ENCODE results near the gene RHBDL1.
A peak's percentile ranks its signal among the peaks of the same experiment; 100 is the strongest.

RHBDL1 gene

GRCh38 chr16:719815-720446 is 44.5 kb downstream of the RHBDL1 start:
- Mint-ChIP-seq H3K36me3 (no peaks in the 10 kb centered on the region), H3K27me3 (peaks cover 2% of the 10 kb centered on the region), H3K4me1 (peaks cover 15% of the 10 kb centered on the region), H3K9me3 (no peaks in the 10 kb centered on the region), H3K27ac (peak overlapping the region; percentile 23), H3K4me3 (peak overlapping the region; percentile 82)

GRCh38 chr16:720447-720989 is 45.0 kb downstream of the RHBDL1 start:
- H3K36me3 Mint-ChIP-seq, result no peaks in the 10 kb centered on the region
- no peaks in the 10 kb centered on the region for H3K9me3 Mint-ChIP-seq
- peaks cover 15% of the 10 kb centered on the region for H3K4me1 Mint-ChIP-seq
- peak overlapping the region; percentile 62 for H3K27ac Mint-ChIP-seq
- peak overlapping the region; percentile 82 for H3K4me3 Mint-ChIP-seq
- peaks cover 2% of the 10 kb centered on the region for H3K27me3 Mint-ChIP-seq

- peaks cover 14% of the 10 kb centered on the region for H3K4me1 Mint-ChIP-seq
- H3K36me3 Mint-ChIP-seq, result no peaks in the 10 kb centered on the region
- H3K4me3 Mint-ChIP-seq, result peak within 1 kb of the TSS; percentile 82
- H3K27ac Mint-ChIP-seq, result peak within 1 kb of the TSS; percentile 62
- no peaks in the 10 kb centered on the region for H3K9me3 Mint-ChIP-seq
- peaks cover 2% of the 10 kb centered on the region for H3K27me3 Mint-ChIP-seq
Observed at GRCh38 chr16:720990-721764, 45.7 kb downstream of the RHBDL1 start, which contains the start of gene ANTKMT. TSS of gene ANTKMT (plus strand) at chr16:721146. CDS start at chr16:721275, 129 bp downstream.

- H3K4me1 Mint-ChIP-seq, result peaks cover 11% of the 10 kb centered on the region
- H3K36me3 Mint-ChIP-seq, result no peaks in the 10 kb centered on the region
Observed at GRCh38 chr16:721765-722540, 46.5 kb downstream of the RHBDL1 start.

GRCh38 chr16:722835-723633 is 47.6 kb downstream of the RHBDL1 start:
- Mint-ChIP-seq H3K27ac (no peak overlapping the region), H3K9me3 (no peaks in the 10 kb centered on the region), H3K4me1 (peaks cover 11% of the 10 kb centered on the region), H3K36me3 (no peaks in the 10 kb centered on the region), H3K4me3 (peak overlapping the region; percentile 36), H3K27me3 (no peaks in the 10 kb centered on the region)

More at GRCh38 chr16:721765-722540, 46.5 kb downstream of the RHBDL1 start:
- H3K27ac Mint-ChIP-seq, result no peak overlapping the region
- H3K4me3 Mint-ChIP-seq, result peak overlapping the region; percentile 70
- H3K9me3 Mint-ChIP-seq, result no peaks in the 10 kb centered on the region
- no peaks in the 10 kb centered on the region for H3K27me3 Mint-ChIP-seq

GRCh38 chr16:723695-724094 is 48.2 kb downstream of the RHBDL1 start:
- no peaks in the 10 kb centered on the region for H3K9me3 Mint-ChIP-seq
- no peaks in the 10 kb centered on the region for H3K36me3 Mint-ChIP-seq
- no peak overlapping the region for H3K4me3 Mint-ChIP-seq
- H3K27ac Mint-ChIP-seq, result no peak overlapping the region
- H3K4me1 Mint-ChIP-seq, result peaks cover 11% of the 10 kb centered on the region
- H3K27me3 Mint-ChIP-seq, result no peaks in the 10 kb centered on the region

- no peak overlapping the region for H3K4me3 Mint-ChIP-seq
- no peaks in the 10 kb centered on the region for H3K36me3 Mint-ChIP-seq
- no peaks in the 10 kb centered on the region for H3K9me3 Mint-ChIP-seq
- no peak overlapping the region for H3K27ac Mint-ChIP-seq
- peaks cover 6% of the 10 kb centered on the region for H3K4me1 Mint-ChIP-seq
- H3K27me3 Mint-ChIP-seq, result no peaks in the 10 kb centered on the region
Observed at GRCh38 chr16:724188-725040, 48.9 kb downstream of the RHBDL1 start.

GRCh38 chr16:725041-725376 is 49.5 kb downstream of the RHBDL1 start:
- Mint-ChIP-seq H3K9me3 (no peaks in the 10 kb centered on the region), H3K36me3 (no peaks in the 10 kb centered on the region), H3K4me3 (no peak overlapping the region), H3K4me1 (peaks cover 4% of the 10 kb centered on the region), H3K27ac (no peak overlapping the region), H3K27me3 (no peaks in the 10 kb centered on the region)

- Mint-ChIP-seq H3K4me1 (no peaks in the 10 kb centered on the region), H3K27me3 (no peaks in the 10 kb centered on the region), H3K9me3 (no peaks in the 10 kb centered on the region), H3K4me3 (no peak overlapping the region), H3K27ac (no peak overlapping the region), H3K36me3 (no peaks in the 10 kb centered on the region)
Observed at GRCh38 chr16:725463-726187, 50.2 kb downstream of the RHBDL1 start.

GRCh38 chr16:726188-726437 is 50.6 kb downstream of the RHBDL1 start:
- Mint-ChIP-seq H3K4me1 (no peaks in the 10 kb centered on the region), H3K4me3 (no peak overlapping the region), H3K27ac (no peak overlapping the region)

GRCh38 chr16:726438-727290 is 51.2 kb downstream of the RHBDL1 start, which contains the start of the genes CCDC78 and HAGHL:
TSS of gene CCDC78 (minus strand) at chr16:726443. CDS start at chr16:726367, 76 bp downstream.
TSS of gene HAGHL (plus strand) at chr16:727106. CDS start at chr16:727510, 404 bp downstream.
- no peaks in the 10 kb centered on the region for H3K36me3 Mint-ChIP-seq
- no peaks in the 10 kb centered on the region for H3K27me3 Mint-ChIP-seq
- no peaks in the 10 kb centered on the region for H3K4me1 Mint-ChIP-seq
- H3K27ac Mint-ChIP-seq, result peak within 1 kb of the TSS; percentile 55
- H3K9me3 Mint-ChIP-seq, result no peaks in the 10 kb centered on the region
- peak within 1 kb of the TSS; percentile 67 for H3K4me3 Mint-ChIP-seq

More at GRCh38 chr16:726188-726437, 50.6 kb downstream of the RHBDL1 start:
- Mint-ChIP-seq H3K36me3 (no peaks in the 10 kb centered on the region), H3K9me3 (no peaks in the 10 kb centered on the region), H3K27me3 (no peaks in the 10 kb centered on the region)

- H3K27me3 Mint-ChIP-seq, result no peaks in the 10 kb centered on the region
- H3K9me3 Mint-ChIP-seq, result no peaks in the 10 kb centered on the region
- peak overlapping the region; percentile 42 for H3K4me3 Mint-ChIP-seq
- no peaks in the 10 kb centered on the region for H3K4me1 Mint-ChIP-seq
- no peaks in the 10 kb centered on the region for H3K36me3 Mint-ChIP-seq
- H3K27ac Mint-ChIP-seq, result no peak overlapping the region
Observed at GRCh38 chr16:727291-727977, 52.0 kb downstream of the RHBDL1 start.

All from activated naive CD4-positive, alpha-beta T cell treated with anti-CD3 and anti-CD28 coated beads, Interleukin-2, amount 50 U/mL, for 24 hours (primary cell).